ENCODE measurements around the gene FAM107B.

DNA sequence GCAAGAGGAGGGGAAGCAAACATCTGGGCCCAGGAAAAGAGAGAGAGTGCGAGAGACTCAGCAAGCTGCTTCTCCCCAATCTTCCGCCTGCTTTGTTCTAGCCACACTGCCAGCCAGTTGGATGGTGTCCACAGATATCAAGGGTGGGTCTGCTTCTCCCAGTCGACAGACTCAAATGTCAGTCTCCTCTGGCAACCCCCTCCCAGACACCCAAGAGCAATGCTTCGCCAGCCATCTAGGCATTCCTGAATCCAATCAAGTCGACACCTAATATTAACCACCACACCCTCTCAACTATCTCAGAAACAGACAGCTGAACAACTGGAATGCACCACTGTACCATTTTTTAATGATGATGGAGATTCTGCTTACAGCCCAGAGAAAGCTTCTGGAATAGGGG is 57.1 kb downstream of the FAM107B start:
- no peak for TF ChIP-seq RFX5 (IDR thresholded peaks at IDR 0.05; ENCODE audit: low read depth, low read length)
- TF ChIP-seq, protein P1, sequence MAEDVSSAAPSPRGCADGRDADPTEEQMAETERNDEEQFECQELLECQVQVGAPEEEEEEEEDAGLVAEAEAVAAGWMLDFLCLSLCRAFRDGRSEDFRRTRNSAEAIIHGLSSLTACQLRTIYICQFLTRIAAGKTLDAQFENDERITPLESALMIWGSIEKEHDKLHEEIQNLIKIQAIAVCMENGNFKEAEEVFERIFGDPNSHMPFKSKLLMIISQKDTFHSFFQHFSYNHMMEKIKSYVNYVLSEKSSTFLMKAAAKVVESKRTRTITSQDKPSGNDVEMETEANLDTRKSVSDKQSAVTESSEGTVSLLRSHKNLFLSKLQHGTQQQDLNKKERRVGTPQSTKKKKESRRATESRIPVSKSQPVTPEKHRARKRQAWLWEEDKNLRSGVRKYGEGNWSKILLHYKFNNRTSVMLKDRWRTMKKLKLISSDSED (CRISPR knock-in tag; IDR thresholded peaks at IDR 0.05): no peak
- TF ChIP-seq, protein P2, sequence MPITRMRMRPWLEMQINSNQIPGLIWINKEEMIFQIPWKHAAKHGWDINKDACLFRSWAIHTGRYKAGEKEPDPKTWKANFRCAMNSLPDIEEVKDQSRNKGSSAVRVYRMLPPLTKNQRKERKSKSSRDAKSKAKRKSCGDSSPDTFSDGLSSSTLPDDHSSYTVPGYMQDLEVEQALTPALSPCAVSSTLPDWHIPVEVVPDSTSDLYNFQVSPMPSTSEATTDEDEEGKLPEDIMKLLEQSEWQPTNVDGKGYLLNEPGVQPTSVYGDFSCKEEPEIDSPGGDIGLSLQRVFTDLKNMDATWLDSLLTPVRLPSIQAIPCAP (CRISPR knock-in tag; IDR thresholded peaks at IDR 0.05; ENCODE audit: low read depth): no peak
- no peak for TF ChIP-seq RFX1 (IDR thresholded peaks at IDR 0.05)
- TF ChIP-seq, protein P3, sequence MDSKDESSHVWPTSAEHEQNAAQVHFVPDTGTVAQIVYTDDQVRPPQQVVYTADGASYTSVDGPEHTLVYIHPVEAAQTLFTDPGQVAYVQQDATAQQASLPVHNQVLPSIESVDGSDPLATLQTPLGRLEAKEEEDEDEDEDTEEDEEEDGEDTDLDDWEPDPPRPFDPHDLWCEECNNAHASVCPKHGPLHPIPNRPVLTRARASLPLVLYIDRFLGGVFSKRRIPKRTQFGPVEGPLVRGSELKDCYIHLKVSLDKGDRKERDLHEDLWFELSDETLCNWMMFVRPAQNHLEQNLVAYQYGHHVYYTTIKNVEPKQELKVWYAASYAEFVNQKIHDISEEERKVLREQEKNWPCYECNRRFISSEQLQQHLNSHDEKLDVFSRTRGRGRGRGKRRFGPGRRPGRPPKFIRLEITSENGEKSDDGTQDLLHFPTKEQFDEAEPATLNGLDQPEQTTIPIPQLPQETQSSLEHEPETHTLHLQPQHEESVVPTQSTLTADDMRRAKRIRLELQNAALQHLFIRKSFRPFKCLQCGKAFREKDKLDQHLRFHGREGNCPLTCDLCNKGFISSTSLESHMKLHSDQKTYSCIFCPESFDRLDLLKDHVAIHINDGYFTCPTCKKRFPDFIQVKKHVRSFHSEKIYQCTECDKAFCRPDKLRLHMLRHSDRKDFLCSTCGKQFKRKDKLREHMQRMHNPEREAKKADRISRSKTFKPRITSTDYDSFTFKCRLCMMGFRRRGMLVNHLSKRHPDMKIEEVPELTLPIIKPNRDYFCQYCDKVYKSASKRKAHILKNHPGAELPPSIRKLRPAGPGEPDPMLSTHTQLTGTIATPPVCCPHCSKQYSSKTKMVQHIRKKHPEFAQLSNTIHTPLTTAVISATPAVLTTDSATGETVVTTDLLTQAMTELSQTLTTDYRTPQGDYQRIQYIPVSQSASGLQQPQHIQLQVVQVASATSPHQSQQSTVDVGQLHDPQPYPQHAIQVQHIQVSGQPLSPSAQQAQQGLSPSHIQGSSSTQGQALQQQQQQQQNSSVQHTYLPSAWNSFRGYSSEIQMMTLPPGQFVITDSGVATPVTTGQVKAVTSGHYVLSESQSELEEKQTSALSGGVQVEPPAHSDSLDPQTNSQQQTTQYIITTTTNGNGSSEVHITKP (CRISPR knock-in tag; IDR thresholded peaks at IDR 0.05; ENCODE audit: low read depth): no peak
- TF ChIP-seq, protein P4, sequence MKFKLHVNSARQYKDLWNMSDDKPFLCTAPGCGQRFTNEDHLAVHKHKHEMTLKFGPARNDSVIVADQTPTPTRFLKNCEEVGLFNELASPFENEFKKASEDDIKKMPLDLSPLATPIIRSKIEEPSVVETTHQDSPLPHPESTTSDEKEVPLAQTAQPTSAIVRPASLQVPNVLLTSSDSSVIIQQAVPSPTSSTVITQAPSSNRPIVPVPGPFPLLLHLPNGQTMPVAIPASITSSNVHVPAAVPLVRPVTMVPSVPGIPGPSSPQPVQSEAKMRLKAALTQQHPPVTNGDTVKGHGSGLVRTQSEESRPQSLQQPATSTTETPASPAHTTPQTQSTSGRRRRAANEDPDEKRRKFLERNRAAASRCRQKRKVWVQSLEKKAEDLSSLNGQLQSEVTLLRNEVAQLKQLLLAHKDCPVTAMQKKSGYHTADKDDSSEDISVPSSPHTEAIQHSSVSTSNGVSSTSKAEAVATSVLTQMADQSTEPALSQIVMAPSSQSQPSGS (CRISPR knock-in tag; IDR thresholded peaks at IDR 0.05): no peak
- no peak for TF ChIP-seq KLF13 (CRISPR knock-in tag; IDR thresholded peaks at IDR 0.05)
- TF ChIP-seq ZNF232 (CRISPR knock-in tag; IDR thresholded peaks at IDR 0.05; ENCODE audit: borderline replicate concordance): no peak
- TF ChIP-seq ZNF224 (CRISPR knock-in tag; IDR thresholded peaks at IDR 0.05): no peak
- TF ChIP-seq POLR2AphosphoS2 (IDR thresholded peaks at IDR 0.05; ENCODE audit: low read depth, low read length): no peak
- no peak for TF ChIP-seq BCL6 (CRISPR knock-in tag; IDR thresholded peaks at IDR 0.05)
- TF ChIP-seq THYN1 (CRISPR knock-in tag; IDR thresholded peaks at IDR 0.05; ENCODE audit: borderline replicate concordance, low read depth): no peak
- TF ChIP-seq, protein P5, sequence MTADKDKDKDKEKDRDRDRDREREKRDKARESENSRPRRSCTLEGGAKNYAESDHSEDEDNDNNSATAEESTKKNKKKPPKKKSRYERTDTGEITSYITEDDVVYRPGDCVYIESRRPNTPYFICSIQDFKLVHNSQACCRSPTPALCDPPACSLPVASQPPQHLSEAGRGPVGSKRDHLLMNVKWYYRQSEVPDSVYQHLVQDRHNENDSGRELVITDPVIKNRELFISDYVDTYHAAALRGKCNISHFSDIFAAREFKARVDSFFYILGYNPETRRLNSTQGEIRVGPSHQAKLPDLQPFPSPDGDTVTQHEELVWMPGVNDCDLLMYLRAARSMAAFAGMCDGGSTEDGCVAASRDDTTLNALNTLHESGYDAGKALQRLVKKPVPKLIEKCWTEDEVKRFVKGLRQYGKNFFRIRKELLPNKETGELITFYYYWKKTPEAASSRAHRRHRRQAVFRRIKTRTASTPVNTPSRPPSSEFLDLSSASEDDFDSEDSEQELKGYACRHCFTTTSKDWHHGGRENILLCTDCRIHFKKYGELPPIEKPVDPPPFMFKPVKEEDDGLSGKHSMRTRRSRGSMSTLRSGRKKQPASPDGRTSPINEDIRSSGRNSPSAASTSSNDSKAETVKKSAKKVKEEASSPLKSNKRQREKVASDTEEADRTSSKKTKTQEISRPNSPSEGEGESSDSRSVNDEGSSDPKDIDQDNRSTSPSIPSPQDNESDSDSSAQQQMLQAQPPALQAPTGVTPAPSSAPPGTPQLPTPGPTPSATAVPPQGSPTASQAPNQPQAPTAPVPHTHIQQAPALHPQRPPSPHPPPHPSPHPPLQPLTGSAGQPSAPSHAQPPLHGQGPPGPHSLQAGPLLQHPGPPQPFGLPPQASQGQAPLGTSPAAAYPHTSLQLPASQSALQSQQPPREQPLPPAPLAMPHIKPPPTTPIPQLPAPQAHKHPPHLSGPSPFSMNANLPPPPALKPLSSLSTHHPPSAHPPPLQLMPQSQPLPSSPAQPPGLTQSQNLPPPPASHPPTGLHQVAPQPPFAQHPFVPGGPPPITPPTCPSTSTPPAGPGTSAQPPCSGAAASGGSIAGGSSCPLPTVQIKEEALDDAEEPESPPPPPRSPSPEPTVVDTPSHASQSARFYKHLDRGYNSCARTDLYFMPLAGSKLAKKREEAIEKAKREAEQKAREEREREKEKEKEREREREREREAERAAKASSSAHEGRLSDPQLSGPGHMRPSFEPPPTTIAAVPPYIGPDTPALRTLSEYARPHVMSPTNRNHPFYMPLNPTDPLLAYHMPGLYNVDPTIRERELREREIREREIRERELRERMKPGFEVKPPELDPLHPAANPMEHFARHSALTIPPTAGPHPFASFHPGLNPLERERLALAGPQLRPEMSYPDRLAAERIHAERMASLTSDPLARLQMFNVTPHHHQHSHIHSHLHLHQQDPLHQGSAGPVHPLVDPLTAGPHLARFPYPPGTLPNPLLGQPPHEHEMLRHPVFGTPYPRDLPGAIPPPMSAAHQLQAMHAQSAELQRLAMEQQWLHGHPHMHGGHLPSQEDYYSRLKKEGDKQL (CRISPR knock-in tag; IDR thresholded peaks at IDR 0.05; ENCODE audit: low read depth): no peak
